GM12878 (cell line): ENCODE results near the gene CD55. TPM values are rescaled to one million over a fixed set of nuclear protein-coding genes. Genes with fewer than 3 reads are reported as not detected.

ENCODE experiments used
- ATAC-seq: fragments of 200-7000 bp; cut with Tn5 transposase; 3 replicates; pipeline ENCODE4 v1.9.1; 2020; ENCODE audit warnings: mild to moderate bottlenecking, moderate library complexity
- BruUV-seq: library from RNA; stranded (reverse); fragments of 400-500 nt; replicated peaks from 2 replicates; lab custom pipeline; 2021; lab: Mats Ljungman, UMichigan
- CTCF ChIA-PET: fragments of 300-600 bp; sonication (Branson Sonifier 250); formaldehyde crosslinking; extraction: SDS; loops from one replicate; lab custom pipeline; 2021; ENCODE audit warnings: inconsistent platforms; lab: Yijun Ruan, JAX
- POLR2A ChIA-PET: fragments of 350-600 bp; formaldehyde crosslinking; extraction: SDS; loops from one replicate; lab custom pipeline; 2021; ENCODE audit warnings: inconsistent platforms; lab: Charles Lee
- RAD21 ChIA-PET: fragments of 300-600 bp; sonication (Branson Sonifier 250); formaldehyde crosslinking; loops from one replicate; lab custom pipeline; 2023; ENCODE audit warnings: antibody characterized with exemption; ENCODE audit not compliant: unreplicated experiment; lab: Charles Lee
- SMC1A ChIA-PET: fragments of 300-600 bp; sonication (Branson Sonifier 250); formaldehyde crosslinking; loops from one replicate; lab custom pipeline; 2023; ENCODE audit not compliant: unreplicated experiment, uncharacterized antibody; lab: Charles Lee
- DNase-seq: peaks from one replicate; pipeline ENCODE4 v3.0.0-alpha.2; 2011; ENCODE audit warnings: low read depth, low spot score
- FAIRE-seq: peaks from 3 replicates; lab custom pipeline; 2011; peaks lifted over from hg19 to GRCh38; lab: Jason Lieb, UNC
- H2AFZ ChIP-seq: 2 replicates; pipeline ENCODE4 v1.6.0; 2011; ENCODE audit warnings: low read depth, low read length, control low read depth; ENCODE audit not compliant: control insufficient read depth
- H3K27ac ChIP-seq: 2 replicates; pipeline ENCODE4 v1.5.1; 2011; ENCODE audit warnings: control low read depth; ENCODE audit not compliant: control insufficient read depth, insufficient read depth
- H3K27me3 ChIP-seq, 2 experiments: replicated peaks in 1 of 2; 2 replicates each; pipeline versions ENCODE4 v1.6.0 to v1.6.1; 2011; ENCODE audit warnings: low read length in 1 of 2; ENCODE audit not compliant: control insufficient read depth in 2 of 2, insufficient read depth in 2 of 2
- H3K36me3 ChIP-seq, 2 experiments: 2 replicates each; pipeline ENCODE4 v1.5.1; 2011; ENCODE audit warnings: low read length in 1 of 2; ENCODE audit not compliant: control insufficient read depth in 2 of 2, insufficient read depth in 2 of 2
- H3K4me1 ChIP-seq: 2 replicates; pipeline ENCODE4 v1.6.1; 2011; ENCODE audit warnings: mild to moderate bottlenecking, low read length, moderate library complexity, mixed read lengths; ENCODE audit not compliant: control insufficient read depth, insufficient read depth
- H3K4me2 ChIP-seq: 2 replicates; pipeline ENCODE4 v1.6.0; 2011; ENCODE audit warnings: control low read depth; ENCODE audit not compliant: control insufficient read depth, insufficient read depth
- H3K4me3 ChIP-seq: fragments of 200-600 bp; sonication (generic); 2 replicates; pipeline ENCODE4 v1.5.1; 2016
- H3K79me2 ChIP-seq: 2 replicates; pipeline ENCODE4 v1.6.0; 2011; ENCODE audit warnings: low read length; ENCODE audit not compliant: control insufficient read depth, insufficient read depth
- H3K9ac ChIP-seq: 2 replicates; pipeline ENCODE4 v1.8.0; 2011; ENCODE audit warnings: low read length, control low read depth, mixed read lengths; ENCODE audit not compliant: control insufficient read depth, insufficient read depth
- H3K9me3 ChIP-seq: replicated peaks from 3 replicates; pipeline ENCODE4 v1.5.1; 2011; ENCODE audit warnings: mild to moderate bottlenecking, low read length; ENCODE audit not compliant: control insufficient read depth, insufficient read depth
- H4K20me1 ChIP-seq: 2 replicates; pipeline ENCODE4 v1.6.0; 2011; ENCODE audit not compliant: control insufficient read depth, insufficient read depth
- CHD2 ChIP-seq: IDR thresholded peaks from 2 replicates; pipeline ENCODE4 v1.6.1; 2011; ENCODE audit warnings: low read depth, low read length, improper control_type of control experiment, borderline replicate concordance
- FOXM1 ChIP-seq: IDR thresholded peaks from 2 replicates; pipeline ENCODE4 v1.6.1; 2012; ENCODE audit warnings: low read depth, mild to moderate bottlenecking, inconsistent platforms, low read length, moderate library complexity
- MTA3 ChIP-seq: IDR thresholded peaks from 2 replicates; pipeline ENCODE4 v1.6.1; 2012; ENCODE audit warnings: low read length, inconsistent platforms, borderline replicate concordance
- NFXL1 ChIP-seq: fragments of 450-650 bp; IDR thresholded peaks from 2 replicates; pipeline ENCODE4 v1.6.1; 2017; ENCODE audit warnings: antibody characterized with exemption, mild to moderate bottlenecking, borderline replicate concordance
- PAX5 ChIP-seq: IDR thresholded peaks from 2 replicates; pipeline ENCODE4 v1.6.1; 2011; ENCODE audit warnings: low read depth, low read length, borderline replicate concordance
- PAX8 ChIP-seq: fragments of 450-650 bp; IDR thresholded peaks from 2 replicates; pipeline ENCODE4 v1.6.1; 2017; ENCODE audit warnings: mild to moderate bottlenecking, moderate library complexity
- RB1 ChIP-seq: fragments of 450-650 bp; formaldehyde crosslinking; IDR thresholded peaks from 2 replicates; pipeline ENCODE4 v1.6.1; 2017; ENCODE audit warnings: mild to moderate bottlenecking, borderline replicate concordance
- REST ChIP-seq: IDR thresholded peaks from 2 replicates; pipeline ENCODE4 v1.6.1; 2012; ENCODE audit warnings: mild to moderate bottlenecking, low read depth, low read length
- SMAD1 ChIP-seq: fragments of 450-650 bp; IDR thresholded peaks from 2 replicates; pipeline ENCODE4 v1.6.1; 2018; ENCODE audit warnings: mild to moderate bottlenecking, low read depth; ENCODE audit not compliant: partially characterized antibody
- TCF3 ChIP-seq: IDR thresholded peaks from 2 replicates; pipeline ENCODE4 v1.6.1; 2012; ENCODE audit warnings: low read depth, mild to moderate bottlenecking, low read length, borderline replicate concordance; ENCODE audit not compliant: insufficient read depth
- TCF7 ChIP-seq: IDR thresholded peaks from 2 replicates; pipeline ENCODE4 v1.6.1; 2014; ENCODE audit warnings: antibody characterized with exemption, borderline replicate concordance
- YBX1 ChIP-seq: fragments of 450-650 bp; IDR thresholded peaks from 2 replicates; pipeline ENCODE4 v1.6.1; 2016; ENCODE audit warnings: antibody characterized with exemption
- ZNF24 ChIP-seq: fragments of 450-650 bp; IDR thresholded peaks from 2 replicates; pipeline ENCODE4 v1.6.1; 2017; ENCODE audit warnings: antibody characterized with exemption, mild to moderate bottlenecking
- WGBS: methylation state at CpG from one replicate; pipeline ENCODE4 v1.1.6; 2016; ENCODE audit warnings: low lambda C conversion rate; ENCODE audit not compliant: insufficient replicate concordance, insufficient coverage; ENCODE audit errors: missing lambda C conversion rate; 5-methylcytosine and 5-hydroxymethylcytosine counted together
- in situ Hi-C: fragments of 300-500 bp; cut with MboI; formaldehyde crosslinking; loops from 9 replicates; pipeline ENCODE4 v1.14.3; 2018; ENCODE audit warnings: mixed read lengths
- intact Hi-C: fragments of 100-400 bp; cut with micrococcal nuclease; formaldehyde crosslinking; loops from one replicate; pipeline ENCODE4 v1.14.2; 2022; ENCODE audit not compliant: unreplicated experiment
- polyA plus RNA-seq, 11 experiments: library from polyadenylated mRNA; depleted of rRNA in 4 of 11; unstranded in 6 of 11; stranded (reverse) in 5 of 11; fragments of >200 nt; fragmentation: Nextera tagmentation in 4 of 11; fragmentation: Illumina TruSeq in 1 of 11; extraction: Ambion mirVana in 4 of 11; extraction: Trizol in 1 of 11; gene quantifications; 1 replicate in 1 of 11; 2 replicates in 10 of 11; pipeline versions ENCODE4 v1.2.1 to v1.2.3, GENCODE V29; 2011 to 2016; ENCODE audit warnings: inconsistent platforms in 2 of 11, missing spikeins in 2 of 11, low read depth in 1 of 11
- total RNA-seq, 4 experiments: library from RNA; depleted of rRNA in 3 of 4; stranded (reverse); fragments of >200 nt in 3 of 4; fragmentation: Illumina TruSeq in 1 of 4; extraction: Trizol in 1 of 4; gene quantifications; 2 replicates each; pipeline versions ENCODE4 v1.2.1 to v1.2.3, GENCODE V29; 2013 to 2021
- TF ChIP-seq, protein P1 (sequence below): fragments of 450-650 bp; IDR thresholded peaks from 2 replicates; pipeline ENCODE4 v1.6.1; 2014; ENCODE audit warnings: mild to moderate bottlenecking
- TF ChIP-seq, protein P2 (sequence below): fragments of 450-650 bp; conservative IDR thresholded peaks from 2 replicates; pipeline ENCODE4 v1.6.1; 2017; ENCODE audit warnings: mild to moderate bottlenecking, moderate library complexity

The CD55 gene
- total and polyA plus RNA-seq, 10 of the 15 experiments (the other 5 are each of a cell fraction or from before 2014, with no cell fraction given), result 5.2 to 46.5 (median 15.1) TPM

DNA sequence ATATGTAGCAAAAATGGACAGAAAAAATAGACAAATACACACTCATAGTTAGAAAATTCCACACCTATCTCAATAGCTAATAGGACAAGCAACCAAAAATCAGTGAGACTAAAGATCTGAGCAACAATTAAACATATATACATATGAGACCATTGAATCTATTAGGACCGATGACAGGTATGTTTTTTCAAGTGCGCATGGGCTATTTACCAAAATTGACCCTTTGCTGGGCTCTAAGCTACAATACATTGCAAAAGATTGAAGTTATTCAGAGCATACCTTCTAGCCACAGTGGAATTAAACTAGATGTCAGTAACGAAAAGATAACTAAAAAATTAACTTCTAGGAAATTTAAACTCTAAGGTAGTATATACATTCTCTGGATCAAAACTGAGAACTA, 13.7 kb downstream of the CD55 start:
- Histone ChIP-seq H3K79me2 (no peaks in the 10 kb centered on the region), H3K4me3 (no peak overlapping the region), H3K4me1 (peaks cover 47% of the 10 kb centered on the region), H3K4me2 (0 out of 2 replicates have a peak overlapping the region, but pooled peaks have one; percentile 83), H3K27ac (peak overlapping the region; percentile 81), H3K36me3 (peaks cover 1 to 4% of the 10 kb centered on the region in 2 experiments; a peak in 1 of 4 replicates), H3K9ac (no peak overlapping the region), H3K9me3 (peaks cover 19% of the 10 kb centered on the region), H4K20me1 (no peaks in the 10 kb centered on the region), H3K27me3 (no peaks in the 10 kb centered on the region), H2AFZ (no peak overlapping the region)
- no peak for TF ChIP-seq PAX8
- TF ChIP-seq PAX5, result no peak
- TF ChIP-seq, protein P1, sequence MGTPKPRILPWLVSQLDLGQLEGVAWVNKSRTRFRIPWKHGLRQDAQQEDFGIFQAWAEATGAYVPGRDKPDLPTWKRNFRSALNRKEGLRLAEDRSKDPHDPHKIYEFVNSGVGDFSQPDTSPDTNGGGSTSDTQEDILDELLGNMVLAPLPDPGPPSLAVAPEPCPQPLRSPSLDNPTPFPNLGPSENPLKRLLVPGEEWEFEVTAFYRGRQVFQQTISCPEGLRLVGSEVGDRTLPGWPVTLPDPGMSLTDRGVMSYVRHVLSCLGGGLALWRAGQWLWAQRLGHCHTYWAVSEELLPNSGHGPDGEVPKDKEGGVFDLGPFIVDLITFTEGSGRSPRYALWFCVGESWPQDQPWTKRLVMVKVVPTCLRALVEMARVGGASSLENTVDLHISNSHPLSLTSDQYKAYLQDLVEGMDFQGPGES, result no peak
- TF ChIP-seq ZNF24, result no peak
- no peak for TF ChIP-seq RB1
- TF ChIP-seq, protein P2, sequence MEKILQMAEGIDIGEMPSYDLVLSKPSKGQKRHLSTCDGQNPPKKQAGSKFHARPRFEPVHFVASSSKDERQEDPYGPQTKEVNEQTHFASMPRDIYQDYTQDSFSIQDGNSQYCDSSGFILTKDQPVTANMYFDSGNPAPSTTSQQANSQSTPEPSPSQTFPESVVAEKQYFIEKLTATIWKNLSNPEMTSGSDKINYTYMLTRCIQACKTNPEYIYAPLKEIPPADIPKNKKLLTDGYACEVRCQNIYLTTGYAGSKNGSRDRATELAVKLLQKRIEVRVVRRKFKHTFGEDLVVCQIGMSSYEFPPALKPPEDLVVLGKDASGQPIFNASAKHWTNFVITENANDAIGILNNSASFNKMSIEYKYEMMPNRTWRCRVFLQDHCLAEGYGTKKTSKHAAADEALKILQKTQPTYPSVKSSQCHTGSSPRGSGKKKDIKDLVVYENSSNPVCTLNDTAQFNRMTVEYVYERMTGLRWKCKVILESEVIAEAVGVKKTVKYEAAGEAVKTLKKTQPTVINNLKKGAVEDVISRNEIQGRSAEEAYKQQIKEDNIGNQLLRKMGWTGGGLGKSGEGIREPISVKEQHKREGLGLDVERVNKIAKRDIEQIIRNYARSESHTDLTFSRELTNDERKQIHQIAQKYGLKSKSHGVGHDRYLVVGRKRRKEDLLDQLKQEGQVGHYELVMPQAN, result no peak
- TF ChIP-seq YBX1, result no peak
- TF ChIP-seq FOXM1, result no peak
- TF ChIP-seq TCF3, result no peak
- TF ChIP-seq CHD2, result no peak
- no peak for TF ChIP-seq NFXL1
- no peak for TF ChIP-seq MTA3
- no peak for TF ChIP-seq SMAD1
- no peak for TF ChIP-seq TCF7
- TF ChIP-seq REST, result no peak
- ChIA-PET CTCF (interaction anchor here (1.0 to 5.0 kb wide), 8 partner anchors 9 to 256 kb away, joined by 3 to 43 read pairs (median 3); partner anchors contain the start of gene CD55), SMC1A (interaction anchor here (0.7 to 7.0 kb wide), 12 partner anchors 12 to 251 kb away, joined by 3 to 144 read pairs (median 5); partner anchors contain the start of gene CD55), RAD21 (interaction anchor here (1.0 to 3.0 kb wide), 10 partner anchors 10 to 96 kb away, joined by 3 to 62 read pairs (median 4); partner anchors contain the start of gene CD55), POLR2A (interaction anchor here (0.8 to 6.9 kb wide), 6 partner anchors 13 to 90 kb away, joined by 3 to 74 read pairs (median 5); partner anchors contain the start of gene CD55)
- in situ Hi-C loops (loop anchor here (10.0 kb wide), 1 partner anchor 410 kb away; the partner anchor contains the start of gene FCMR), intact Hi-C loops (no loop called here)
- BruUV-seq, result no TSS peak
- ATAC-seq, result no peak
- 85% methylated on average over 3 of the region's 3 CpGs for WGBS
- no peak for FAIRE-seq
- DNase-seq, result no peak
